Activated T-helper 1 cell treated with anti-CD3 and anti-CD28 coated beads, Interleukin-2, amount 50 U/mL, for 16 hours (primary cell): Measurements from ENCODE around the gene TGDS.
"Not testable (repeated sequence)": the region's sequence is repeated elsewhere in the genome, so short reads cannot be mapped to it uniquely, and the experiment has no call there.

Experiments
- DNase-seq, 2 donors: peaks; one replicate each; pipeline ENCODE4 v3.0.0-alpha.2; 2020; ENCODE audit warnings: low read depth in 1 of 2, low spot score in 1 of 2

The TGDS gene, protein sequence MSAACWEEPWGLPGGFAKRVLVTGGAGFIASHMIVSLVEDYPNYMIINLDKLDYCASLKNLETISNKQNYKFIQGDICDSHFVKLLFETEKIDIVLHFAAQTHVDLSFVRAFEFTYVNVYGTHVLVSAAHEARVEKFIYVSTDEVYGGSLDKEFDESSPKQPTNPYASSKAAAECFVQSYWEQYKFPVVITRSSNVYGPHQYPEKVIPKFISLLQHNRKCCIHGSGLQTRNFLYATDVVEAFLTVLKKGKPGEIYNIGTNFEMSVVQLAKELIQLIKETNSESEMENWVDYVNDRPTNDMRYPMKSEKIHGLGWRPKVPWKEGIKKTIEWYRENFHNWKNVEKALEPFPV

GRCh38 chr13:94595950-94596574 is at the start of gene TGDS:
Gene TGDS (minus strand): TSS chr13:94596152. CDS start chr13:94596136, 16 bp downstream.
- DNase-seq = peak; percentile 72 to 80

GRCh38 chr13:94641409-94641941 is 45.5 kb upstream of the TGDS start:
- DNase-seq = no peak

DNA sequence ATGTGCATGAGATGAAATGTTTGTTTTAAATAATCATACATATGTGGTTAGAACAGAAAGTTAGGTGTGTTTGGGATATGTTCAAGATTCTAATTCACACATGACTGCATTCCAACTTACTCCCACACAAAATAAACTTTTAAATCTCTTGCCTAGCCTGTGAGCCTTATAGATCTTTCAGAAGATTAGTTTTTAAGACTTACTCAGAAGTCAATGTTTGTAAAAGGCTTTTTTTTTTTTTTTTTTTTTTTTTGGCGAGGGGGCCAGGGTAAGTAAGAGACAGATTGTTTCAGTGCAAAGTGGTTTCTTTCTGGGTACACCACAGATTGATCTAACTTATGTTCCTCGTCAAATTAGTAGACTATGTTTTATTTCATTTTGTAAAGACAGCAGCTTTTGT is 44.8 kb upstream of the TGDS start:
- no peak for DNase-seq

DNA sequence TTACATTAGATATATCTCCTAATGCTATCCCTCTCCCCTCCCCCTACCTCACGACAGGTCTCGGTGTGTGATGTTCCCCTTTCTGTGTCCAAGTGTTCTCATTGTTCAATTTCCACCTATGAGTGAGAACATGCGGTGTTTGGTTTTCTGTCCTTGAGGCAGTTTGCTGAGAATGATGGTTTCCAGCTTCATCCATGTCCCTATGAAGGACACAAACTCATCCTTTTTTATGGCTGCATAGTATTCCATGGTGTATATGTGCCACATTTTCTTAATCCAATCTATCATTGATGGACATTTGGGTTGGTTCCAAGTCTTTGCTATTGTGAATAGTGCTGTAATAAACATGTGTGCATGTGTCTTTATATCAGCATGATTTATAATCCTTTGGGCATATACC is 41.7 kb upstream of the TGDS start:
- DNase-seq = not testable (repeated sequence)

DNA sequence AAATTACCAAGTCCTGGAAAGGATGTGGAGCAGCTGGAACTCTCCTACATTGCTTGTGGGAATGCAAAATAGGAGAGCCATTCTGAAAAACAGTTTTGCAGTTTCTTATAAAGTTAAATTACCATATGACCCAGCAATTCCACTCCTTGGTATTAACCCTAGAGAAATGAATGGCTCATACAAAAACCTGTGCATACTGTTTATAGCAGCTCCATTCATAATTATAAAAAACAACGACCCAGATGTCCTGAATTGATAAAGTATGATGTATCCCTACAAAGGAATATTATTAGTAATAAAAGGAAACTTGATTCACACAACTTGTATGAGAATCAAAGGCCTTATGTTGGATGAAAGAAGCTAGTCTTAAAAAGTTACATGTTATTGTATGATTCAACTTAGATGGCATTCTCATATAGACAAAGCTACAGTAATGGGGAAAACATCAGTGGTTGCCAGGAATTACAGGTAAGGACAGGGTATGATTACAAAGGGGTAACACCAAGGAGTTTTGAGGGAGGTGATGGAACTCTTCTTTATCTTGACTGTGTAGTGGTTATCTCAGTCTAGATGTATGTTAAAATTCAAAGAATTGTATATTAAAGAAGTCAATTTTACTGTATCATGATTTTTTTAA is 41.1 kb upstream of the TGDS start:
- DNase-seq = no peak

DNA sequence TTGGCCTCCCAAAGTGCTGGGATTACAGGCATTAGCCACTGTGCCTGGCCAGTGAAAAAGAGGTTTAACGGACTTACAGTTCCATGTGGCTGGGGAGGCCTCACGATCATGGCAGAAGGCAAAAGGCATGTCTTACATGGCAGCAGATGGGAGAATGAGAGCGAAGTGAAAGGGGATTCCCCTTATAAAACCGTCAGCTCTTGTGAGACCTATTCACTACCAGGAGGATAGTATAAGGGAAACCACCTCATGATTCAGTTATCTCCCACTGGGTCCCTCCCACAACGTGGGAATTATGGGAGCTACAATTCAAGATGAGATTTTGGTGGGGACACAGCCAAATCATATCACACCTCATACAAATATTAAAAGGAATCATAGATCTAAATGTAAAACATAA is 40.1 kb upstream of the TGDS start:
- DNase-seq = not testable (repeated sequence)

DNA sequence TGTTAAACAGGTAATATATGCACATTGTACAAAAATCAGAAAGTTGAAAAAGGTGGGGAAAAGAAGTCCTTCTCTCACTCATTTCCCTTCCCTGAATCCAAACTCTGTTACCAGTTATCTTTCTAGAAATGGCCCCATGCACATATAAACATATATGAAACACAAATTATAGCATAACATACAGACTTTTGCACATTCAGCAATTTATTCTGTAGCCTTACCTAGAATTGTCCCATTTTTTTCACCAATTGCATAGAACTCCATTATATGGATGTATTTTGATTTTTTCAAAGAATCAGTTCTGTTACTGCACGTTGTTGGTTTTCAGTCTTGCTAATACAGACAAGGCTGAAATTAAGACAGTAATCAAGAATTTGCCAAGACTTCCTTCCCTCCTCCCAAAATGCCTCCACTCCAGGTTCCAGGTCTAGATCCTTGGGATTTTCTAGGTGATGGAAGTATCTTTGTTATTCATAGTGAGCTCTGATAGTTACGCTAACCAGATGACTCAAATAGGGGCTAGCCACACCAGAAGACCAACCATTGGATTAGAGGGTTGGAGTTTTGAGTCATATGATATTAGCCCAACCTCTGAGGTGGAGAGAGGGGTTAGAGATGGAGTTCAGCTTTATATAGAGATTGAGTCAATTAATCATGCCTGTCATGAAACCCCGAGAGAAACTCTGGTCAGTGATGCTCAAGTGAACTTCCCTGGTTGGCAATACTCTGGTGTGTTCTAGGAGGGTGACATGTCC is 36.5 kb upstream of the TGDS start:
- no peak for DNase-seq

GRCh38 chr13:94630858-94631257 is 34.9 kb upstream of the TGDS start:
- DNase-seq = no peak

DNA sequence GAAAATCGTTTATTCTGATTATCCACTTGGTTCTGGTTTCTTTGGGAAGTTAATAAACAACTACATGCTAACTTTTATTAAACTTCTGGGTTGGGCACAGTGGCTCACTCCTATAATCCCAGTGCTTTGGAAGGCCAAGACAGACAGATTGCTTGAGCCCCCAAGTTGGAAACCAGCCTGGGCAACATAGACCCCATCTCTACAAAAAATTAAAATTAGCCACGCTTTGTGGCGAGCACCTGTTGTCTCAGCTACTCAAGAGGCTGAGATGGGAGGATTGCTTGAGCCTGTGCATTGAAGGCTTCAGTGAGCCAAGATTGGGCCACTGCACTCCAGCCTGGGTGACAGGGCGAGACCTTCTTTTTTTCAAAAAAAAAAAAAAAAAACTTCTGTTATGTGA is 27.4 kb upstream of the TGDS start:
- DNase-seq = no peak

DNA sequence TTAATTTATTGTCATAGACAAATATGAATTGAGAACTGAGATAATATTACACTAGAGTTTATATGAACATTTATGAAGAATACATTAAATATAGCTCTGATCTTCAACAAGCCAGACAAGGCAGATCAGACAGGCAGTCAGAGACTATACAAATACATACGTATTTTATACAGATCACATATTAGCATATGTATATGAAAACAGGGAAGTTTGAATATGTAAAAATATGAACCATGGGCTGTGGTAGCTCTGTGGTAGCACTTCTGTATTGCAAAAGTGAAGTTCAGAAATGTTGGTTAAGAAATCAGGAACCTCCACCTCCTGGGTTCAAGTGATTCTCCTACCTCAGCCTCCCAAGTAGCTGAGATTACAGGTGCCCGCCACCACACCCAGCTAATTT is 26.4 kb upstream of the TGDS start:
- DNase-seq = no peak

DNA sequence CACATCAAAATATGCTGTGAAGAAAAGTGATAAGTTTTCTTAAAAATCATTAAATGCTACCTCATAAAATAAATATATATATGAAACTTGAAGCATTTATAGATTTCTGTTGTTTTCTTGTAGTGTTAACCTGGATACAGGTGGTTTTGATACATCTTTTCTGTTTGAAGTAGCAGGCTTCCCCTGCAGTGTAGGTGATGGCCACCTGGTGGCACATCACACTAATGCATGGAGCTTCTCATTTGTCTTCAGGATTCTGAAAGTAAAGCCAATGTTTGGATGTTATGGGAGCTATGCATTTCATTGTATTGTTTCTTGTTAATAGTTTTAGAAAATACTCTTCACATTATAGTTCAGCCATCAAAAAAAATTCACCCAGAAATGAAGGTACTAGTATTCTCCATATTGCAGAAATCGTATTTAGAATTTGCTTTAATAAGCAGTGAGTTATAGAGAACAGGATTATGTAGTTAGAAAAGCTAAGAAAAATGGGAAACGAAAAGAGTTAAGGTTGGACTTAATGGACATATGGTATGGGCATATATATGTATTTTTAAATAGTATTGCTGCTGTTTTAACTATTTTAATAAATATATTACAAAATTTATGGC is 24.4 kb upstream of the TGDS start:
- DNase-seq = no peak

DNA sequence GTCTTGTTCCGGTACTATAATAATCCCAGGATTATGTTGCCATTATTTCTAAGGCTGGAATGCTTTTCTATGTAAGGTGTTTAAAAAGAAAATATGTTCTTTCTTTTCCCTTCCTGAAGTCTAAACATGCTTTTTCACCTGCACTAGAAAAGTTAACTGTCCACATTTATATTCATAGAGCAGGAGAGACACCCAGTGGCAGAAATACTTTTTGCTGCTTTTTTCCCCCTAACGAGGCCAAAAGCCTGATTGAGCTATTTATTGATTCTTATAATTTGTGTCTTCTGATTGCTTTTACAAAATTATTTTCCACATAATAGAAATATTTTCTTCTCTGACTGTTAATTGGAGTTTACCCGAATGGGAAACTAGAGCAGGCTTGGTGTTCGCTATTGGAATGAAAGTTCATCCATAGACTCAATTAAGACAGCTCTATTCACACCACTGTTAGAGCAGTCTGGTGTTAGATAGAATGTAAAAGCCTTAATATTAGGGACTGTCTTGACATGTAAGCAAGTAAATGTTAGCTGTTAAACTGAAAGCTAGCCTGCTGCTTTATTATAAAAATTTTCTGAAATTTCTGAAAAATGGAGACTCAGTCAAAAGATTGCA is 21.5 kb upstream of the TGDS start:
- DNase-seq = no peak

DNA sequence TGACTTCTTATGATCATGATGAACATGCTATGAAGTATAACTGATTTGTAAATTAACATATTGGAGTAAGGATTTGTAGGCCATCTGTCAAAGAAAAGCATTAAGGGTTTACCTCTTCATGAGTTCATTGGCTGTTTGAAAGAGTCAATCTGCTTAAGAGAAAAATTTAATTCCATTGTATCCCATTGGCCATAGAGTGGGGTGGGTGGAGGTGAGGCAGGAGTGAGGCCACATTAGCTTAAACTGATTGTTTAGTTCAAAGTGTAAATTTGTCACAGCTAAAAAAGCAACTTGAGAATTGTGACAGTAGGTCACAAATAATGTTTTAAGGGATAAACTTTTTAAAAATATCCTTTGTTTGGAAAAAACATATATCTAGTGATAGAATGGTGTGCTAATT is 17.1 kb upstream of the TGDS start:
- no peak for DNase-seq

- DNase-seq = no peak
Observed at GRCh38 chr13:94612050-94612449, 16.1 kb upstream of the TGDS start.

GRCh38 chr13:94610475-94610874 is 14.5 kb upstream of the TGDS start:
- DNase-seq = no peak

GRCh38 chr13:94609196-94609595 is 13.2 kb upstream of the TGDS start:
- DNase-seq = no peak

- no peak for DNase-seq
Observed at GRCh38 chr13:94608586-94608985, 12.6 kb upstream of the TGDS start.

GRCh38 chr13:94607939-94608338 is 12.0 kb upstream of the TGDS start:
- no peak for DNase-seq

DNA sequence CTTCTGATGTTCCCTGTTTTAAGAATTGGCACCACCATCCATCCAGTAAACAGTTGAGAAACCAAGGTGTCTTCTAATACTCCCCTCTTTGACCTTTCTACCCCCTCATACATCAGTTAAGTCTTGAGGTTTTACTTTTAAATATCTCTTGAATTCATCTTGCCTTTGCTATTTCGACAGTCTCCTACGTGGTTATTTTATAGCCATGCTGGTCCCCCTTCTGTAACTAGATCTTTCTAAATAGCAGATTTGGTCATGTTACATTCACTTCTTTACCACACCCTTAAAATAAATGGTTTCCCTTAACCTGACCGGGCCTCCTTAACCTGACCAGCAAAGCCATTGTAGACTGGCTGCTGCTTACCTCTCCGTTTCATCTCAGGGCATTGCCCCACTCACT is 11.1 kb upstream of the TGDS start:
- DNase-seq = no peak

GRCh38 chr13:94602467-94602866 is 6.5 kb upstream of the TGDS start:
- no peak for DNase-seq
